ENCODE measurements around the gene DSG3.

DSG3 gene

GRCh38 chr18:31498574-31499524 lies 51.3 kb downstream of the DSG3 start:
- no peak for ATAC-seq
- no peak for TF ChIP-seq RARB (CRISPR knock-in tag; IDR thresholded peaks at IDR 0.05)

GRCh38 chr18:31500051-31500688 lies 52.6 kb downstream of the DSG3 start:
- no peak for TF ChIP-seq ISL1 (CRISPR knock-in tag; IDR thresholded peaks at IDR 0.05)
- no peak for TF ChIP-seq ZC3H10 (CRISPR knock-in tag; IDR thresholded peaks at IDR 0.05)
- no peak for TF ChIP-seq ZFP3 (CRISPR knock-in tag; IDR thresholded peaks at IDR 0.05)
- no peak for TF ChIP-seq CSRNP3 (CRISPR knock-in tag; IDR thresholded peaks at IDR 0.05)
- TF ChIP-seq CREB5 (CRISPR knock-in tag; IDR thresholded peaks at IDR 0.05; ENCODE audit: low read depth), result no peak
- TF ChIP-seq ARNTL (CRISPR knock-in tag; IDR thresholded peaks at IDR 0.05; ENCODE audit: borderline replicate concordance, low read depth), result no peak
- no peak for TF ChIP-seq ZNF565 (CRISPR knock-in tag; conservative IDR thresholded peaks at IDR 0.05; ENCODE audit: low read depth)
- no peak for TF ChIP-seq OSR1 (CRISPR knock-in tag; IDR thresholded peaks at IDR 0.05)
- no peak for TF ChIP-seq ZNF70 (CRISPR knock-in tag; IDR thresholded peaks at IDR 0.05)
- no peak for TF ChIP-seq POU6F1 (CRISPR knock-in tag; IDR thresholded peaks at IDR 0.05; ENCODE audit: borderline replicate concordance, low read depth)
- TF ChIP-seq PATZ1 (CRISPR knock-in tag; IDR thresholded peaks at IDR 0.05; ENCODE audit: borderline replicate concordance), result no peak
- TF ChIP-seq ESRRG (CRISPR knock-in tag; IDR thresholded peaks at IDR 0.05), result no peak
- TF ChIP-seq RARB (CRISPR knock-in tag; IDR thresholded peaks at IDR 0.05), result no peak
- no peak for TF ChIP-seq GLIS3 (CRISPR knock-in tag; IDR thresholded peaks at IDR 0.05)
- no peak for TF ChIP-seq BACH2 (CRISPR knock-in tag; IDR thresholded peaks at IDR 0.05; ENCODE audit: borderline replicate concordance)
- no peak for TF ChIP-seq CSDC2 (CRISPR knock-in tag; IDR thresholded peaks at IDR 0.05)
- no peak for TF ChIP-seq ZNF8 (CRISPR knock-in tag; IDR thresholded peaks at IDR 0.05)
- no peak for ATAC-seq

GRCh38 chr18:31503011-31503410 lies 55.5 kb downstream of the DSG3 start:
- no peak for ATAC-seq
- TF ChIP-seq OSR1 (CRISPR knock-in tag; IDR thresholded peaks at IDR 0.05) (no peak), ZNF8 (CRISPR knock-in tag; IDR thresholded peaks at IDR 0.05) (no peak), GLIS3 (CRISPR knock-in tag; IDR thresholded peaks at IDR 0.05) (no peak), TOX (CRISPR knock-in tag; IDR thresholded peaks at IDR 0.05; ENCODE audit: borderline replicate concordance) (no peak), TCF4 (CRISPR knock-in tag; IDR thresholded peaks at IDR 0.05; ENCODE audit: borderline replicate concordance) (no peak), BACH2 (CRISPR knock-in tag; IDR thresholded peaks at IDR 0.05; ENCODE audit: borderline replicate concordance) (no peak), SNAI2 (CRISPR knock-in tag; IDR thresholded peaks at IDR 0.05) (no peak), PPARA (CRISPR knock-in tag; IDR thresholded peaks at IDR 0.05; ENCODE audit: borderline replicate concordance) (no peak), ARNTL (CRISPR knock-in tag; IDR thresholded peaks at IDR 0.05; ENCODE audit: borderline replicate concordance, low read depth) (no peak), ZFP30 (CRISPR knock-in tag; IDR thresholded peaks at IDR 0.05) (no peak), ISL1 (CRISPR knock-in tag; IDR thresholded peaks at IDR 0.05) (no peak), RARB (CRISPR knock-in tag; IDR thresholded peaks at IDR 0.05) (no peak), POU6F1 (CRISPR knock-in tag; IDR thresholded peaks at IDR 0.05; ENCODE audit: borderline replicate concordance, low read depth) (no peak), CREB5 (CRISPR knock-in tag; IDR thresholded peaks at IDR 0.05; ENCODE audit: low read depth) (no peak), CSDC2 (CRISPR knock-in tag; IDR thresholded peaks at IDR 0.05) (no peak), CSRNP3 (CRISPR knock-in tag; IDR thresholded peaks at IDR 0.05) (no peak), ZNF565 (CRISPR knock-in tag; conservative IDR thresholded peaks at IDR 0.05; ENCODE audit: low read depth) (no peak), ZNF70 (CRISPR knock-in tag; IDR thresholded peaks at IDR 0.05) (no peak)

Measured in SK-N-SH treated with all-trans-retinoic acid at 6 μM for 48 hours (cell line).